HepG2 (cell line): ENCODE data around the gene SLC22A23. TPM values are rescaled to one million over a fixed set of nuclear protein-coding genes. Genes with fewer than 3 reads are reported as not detected.

Experiments used
- ATAD3A ChIP-seq: sonication (generic); formaldehyde crosslinking; IDR thresholded peaks from 2 replicates; pipeline ENCODE4 v1.4.0; 2020; ENCODE audit warnings: missing genetic modification reagents
- FLYWCH1 ChIP-seq: sonication (generic); formaldehyde crosslinking; IDR thresholded peaks from 2 replicates; pipeline ENCODE4 v1.8.1; 2023; ENCODE audit warnings: mild to moderate bottlenecking, missing genetic modification reagents
- FOXK2 ChIP-seq: fragments of 450-650 bp; IDR thresholded peaks from 2 replicates; pipeline ENCODE4 v1.6.1; 2016
- HOXA7 ChIP-seq: sonication (generic); formaldehyde crosslinking; IDR thresholded peaks from 2 replicates; pipeline ENCODE4 v1.8.1; 2022; ENCODE audit warnings: mild to moderate bottlenecking, missing genetic modification reagents, moderate library complexity
- KAT2B ChIP-seq: fragments of 150-350 bp; IDR thresholded peaks from 2 replicates; pipeline ENCODE4 v1.6.1; 2014; ENCODE audit warnings: low read depth, low read length, borderline replicate concordance
- KAT7 ChIP-seq: IDR thresholded peaks from 2 replicates; pipeline ENCODE4 v1.6.1; 2018; ENCODE audit warnings: borderline replicate concordance, missing compliant biosample characterization
- MBNL3 ChIP-seq: fragments of 250-450 bp; sonication (Bioruptor Pico); conservative IDR thresholded peaks from 2 replicates; pipeline ENCODE4 v1.8.0; 2022; ENCODE audit warnings: mild to moderate bottlenecking, inconsistent platforms
- NFE2L1 ChIP-seq: sonication (generic); formaldehyde crosslinking; IDR thresholded peaks from 2 replicates; pipeline ENCODE4 v1.4.0; 2020; ENCODE audit warnings: missing genetic modification reagents, mild to moderate bottlenecking, borderline replicate concordance
- SP5 ChIP-seq: IDR thresholded peaks from 2 replicates; pipeline ENCODE4 v1.6.1; 2016; ENCODE audit warnings: low read depth, borderline replicate concordance
- STAG1 ChIP-seq: sonication (generic); formaldehyde crosslinking; IDR thresholded peaks from 2 replicates; pipeline ENCODE4 v1.4.0; 2020; ENCODE audit warnings: missing genetic modification reagents
- XRCC5 ChIP-seq: fragments of 200-400 bp; formaldehyde crosslinking; optimal IDR thresholded peaks from 2 replicates; pipeline ENCODE3; 2017; ENCODE audit warnings: mild to moderate bottlenecking, low read length
- YY1 ChIP-seq: IDR thresholded peaks from 2 replicates; pipeline ENCODE4 v1.6.1; 2011; ENCODE audit warnings: low read length, low read depth, moderate library complexity, mild to moderate bottlenecking; ENCODE audit not compliant: insufficient read depth, insufficient replicate concordance
- ZSCAN9 ChIP-seq: IDR thresholded peaks from 2 replicates; pipeline ENCODE4 v1.6.1; 2016; ENCODE audit warnings: borderline replicate concordance
- polyA plus RNA-seq, 8 experiments: library from polyadenylated mRNA; depleted of rRNA in 3 of 8; stranded (reverse) in 7 of 8; unstranded in 1 of 8; fragments of >200 nt; fragmentation: Illumina TruSeq in 4 of 8; extraction: Trizol in 4 of 8; gene quantifications; 2 replicates each; pipeline versions ENCODE4 v1.2.1 to v1.2.3, GENCODE V29; 2011 to 2016; ENCODE audit warnings: low read depth in 4 of 8, missing spikeins in 1 of 8, mixed read lengths in 1 of 8; ENCODE audit not compliant: insufficient read depth in 1 of 8
- total RNA-seq, 5 experiments: library from RNA; depleted of rRNA; stranded (reverse); fragments of >200 nt; fragmentation: Illumina TruSeq; extraction: Trizol; gene quantifications; 2 replicates each; pipeline ENCODE4 v1.2.3, GENCODE V29; 2016; ENCODE audit warnings: low read depth in 1 of 5
- TF ChIP-seq, protein P1 (sequence below): sonication (generic); formaldehyde crosslinking; IDR thresholded peaks from 2 replicates; pipeline ENCODE4 v1.4.0; 2020; ENCODE audit warnings: missing genetic modification reagents, borderline replicate concordance
- TF ChIP-seq, protein P2 (sequence below): IDR thresholded peaks from 2 replicates; pipeline ENCODE4 v1.6.1; 2018; ENCODE audit warnings: missing genetic modification reagents
- TF ChIP-seq, protein P3 (sequence below): sonication (generic); formaldehyde crosslinking; IDR thresholded peaks from 2 replicates; pipeline ENCODE4 v1.8.1; 2023; ENCODE audit warnings: mild to moderate bottlenecking, missing genetic modification reagents
- TF ChIP-seq, protein P4 (sequence below): sonication (generic); formaldehyde crosslinking; IDR thresholded peaks from 2 replicates; pipeline ENCODE4 v1.5.1; 2020; ENCODE audit warnings: missing genetic modification reagents, mild to moderate bottlenecking, borderline replicate concordance
- TF ChIP-seq, protein P5 (sequence below): IDR thresholded peaks from 2 replicates; pipeline ENCODE4 v1.6.1; 2016; ENCODE audit warnings: low read depth

The SLC22A23 gene
- total and polyA plus RNA-seq, 2 of the 13 experiments (the other 11 are each of a cell fraction or from before 2014, with no cell fraction given): 11.8 to 17.5 TPM

DNA sequence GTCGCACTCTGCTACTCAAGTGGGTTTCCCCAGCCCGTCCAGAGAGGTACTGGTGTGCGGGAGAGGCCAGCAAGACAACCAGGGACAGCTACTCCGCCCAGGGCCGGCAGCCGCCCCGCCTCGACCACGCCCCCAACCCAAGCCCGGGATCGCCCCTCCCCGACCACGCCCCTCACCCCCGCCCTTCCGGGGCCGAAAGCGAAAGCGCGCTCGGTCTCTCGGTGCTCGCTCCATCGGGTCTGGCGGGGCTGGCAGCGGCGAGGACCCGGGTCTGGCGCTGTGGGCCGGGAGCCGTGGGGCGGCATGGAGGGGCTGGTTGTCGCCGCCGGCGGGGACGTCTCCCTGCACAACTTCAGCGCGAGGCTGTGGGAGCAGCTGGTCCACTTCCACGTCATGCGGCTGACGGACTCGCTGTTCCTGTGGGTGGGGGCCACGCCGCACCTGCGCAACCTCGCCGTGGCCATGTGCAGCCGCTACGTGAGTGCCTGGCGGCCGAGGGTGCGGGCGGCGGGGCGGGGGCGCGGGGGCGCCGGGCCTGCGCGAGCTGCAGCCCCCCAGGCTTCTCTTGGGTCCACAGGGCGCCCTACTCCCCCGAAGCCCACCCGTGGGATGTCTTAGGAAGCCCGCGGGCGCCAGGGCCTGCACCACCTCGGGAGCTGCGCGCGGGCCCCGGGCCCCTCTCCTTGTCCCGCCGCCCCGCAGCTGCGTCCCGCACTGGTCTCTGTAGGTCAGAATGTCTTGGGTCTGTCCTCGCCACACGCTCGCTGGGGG lies 197.9 kb downstream of the SLC22A23 start, which contains the start of gene PSMG4 (continued):
- TF ChIP-seq FLYWCH1 (CRISPR knock-in tag): peak; percentile 76; the same call in 1 of the 2 replicates
- peak; percentile 35; the same call in 1 of the 2 replicates for TF ChIP-seq ATAD3A (CRISPR knock-in tag)
- no peak for TF ChIP-seq HOXA7 (CRISPR knock-in tag)
- TF ChIP-seq, protein P1, sequence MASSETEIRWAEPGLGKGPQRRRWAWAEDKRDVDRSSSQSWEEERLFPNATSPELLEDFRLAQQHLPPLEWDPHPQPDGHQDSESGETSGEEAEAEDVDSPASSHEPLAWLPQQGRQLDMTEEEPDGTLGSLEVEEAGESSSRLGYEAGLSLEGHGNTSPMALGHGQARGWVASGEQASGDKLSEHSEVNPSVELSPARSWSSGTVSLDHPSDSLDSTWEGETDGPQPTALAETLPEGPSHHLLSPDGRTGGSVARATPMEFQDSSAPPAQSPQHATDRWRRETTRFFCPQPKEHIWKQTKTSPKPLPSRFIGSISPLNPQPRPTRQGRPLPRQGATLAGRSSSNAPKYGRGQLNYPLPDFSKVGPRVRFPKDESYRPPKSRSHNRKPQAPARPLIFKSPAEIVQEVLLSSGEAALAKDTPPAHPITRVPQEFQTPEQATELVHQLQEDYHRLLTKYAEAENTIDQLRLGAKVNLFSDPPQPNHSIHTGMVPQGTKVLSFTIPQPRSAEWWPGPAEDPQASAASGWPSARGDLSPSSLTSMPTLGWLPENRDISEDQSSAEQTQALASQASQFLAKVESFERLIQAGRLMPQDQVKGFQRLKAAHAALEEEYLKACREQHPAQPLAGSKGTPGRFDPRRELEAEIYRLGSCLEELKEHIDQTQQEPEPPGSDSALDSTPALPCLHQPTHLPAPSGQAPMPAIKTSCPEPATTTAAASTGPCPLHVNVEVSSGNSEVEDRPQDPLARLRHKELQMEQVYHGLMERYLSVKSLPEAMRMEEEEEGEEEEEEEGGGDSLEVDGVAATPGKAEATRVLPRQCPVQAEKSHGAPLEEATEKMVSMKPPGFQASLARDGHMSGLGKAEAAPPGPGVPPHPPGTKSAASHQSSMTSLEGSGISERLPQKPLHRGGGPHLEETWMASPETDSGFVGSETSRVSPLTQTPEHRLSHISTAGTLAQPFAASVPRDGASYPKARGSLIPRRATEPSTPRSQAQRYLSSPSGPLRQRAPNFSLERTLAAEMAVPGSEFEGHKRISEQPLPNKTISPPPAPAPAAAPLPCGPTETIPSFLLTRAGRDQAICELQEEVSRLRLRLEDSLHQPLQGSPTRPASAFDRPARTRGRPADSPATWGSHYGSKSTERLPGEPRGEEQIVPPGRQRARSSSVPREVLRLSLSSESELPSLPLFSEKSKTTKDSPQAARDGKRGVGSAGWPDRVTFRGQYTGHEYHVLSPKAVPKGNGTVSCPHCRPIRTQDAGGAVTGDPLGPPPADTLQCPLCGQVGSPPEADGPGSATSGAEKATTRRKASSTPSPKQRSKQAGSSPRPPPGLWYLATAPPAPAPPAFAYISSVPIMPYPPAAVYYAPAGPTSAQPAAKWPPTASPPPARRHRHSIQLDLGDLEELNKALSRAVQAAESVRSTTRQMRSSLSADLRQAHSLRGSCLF (CRISPR knock-in tag): no peak
- TF ChIP-seq, protein P2, sequence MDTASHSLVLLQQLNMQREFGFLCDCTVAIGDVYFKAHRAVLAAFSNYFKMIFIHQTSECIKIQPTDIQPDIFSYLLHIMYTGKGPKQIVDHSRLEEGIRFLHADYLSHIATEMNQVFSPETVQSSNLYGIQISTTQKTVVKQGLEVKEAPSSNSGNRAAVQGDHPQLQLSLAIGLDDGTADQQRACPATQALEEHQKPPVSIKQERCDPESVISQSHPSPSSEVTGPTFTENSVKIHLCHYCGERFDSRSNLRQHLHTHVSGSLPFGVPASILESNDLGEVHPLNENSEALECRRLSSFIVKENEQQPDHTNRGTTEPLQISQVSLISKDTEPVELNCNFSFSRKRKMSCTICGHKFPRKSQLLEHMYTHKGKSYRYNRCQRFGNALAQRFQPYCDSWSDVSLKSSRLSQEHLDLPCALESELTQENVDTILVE: peak; percentile 79; the same call in 1 of the 2 replicates
- TF ChIP-seq NFE2L1 (CRISPR knock-in tag): no peak
- TF ChIP-seq KAT7: peak; percentile 99; the same call in 1 of the 2 replicates
- peak; percentile 94 for TF ChIP-seq XRCC5
- TF ChIP-seq, protein P3, sequence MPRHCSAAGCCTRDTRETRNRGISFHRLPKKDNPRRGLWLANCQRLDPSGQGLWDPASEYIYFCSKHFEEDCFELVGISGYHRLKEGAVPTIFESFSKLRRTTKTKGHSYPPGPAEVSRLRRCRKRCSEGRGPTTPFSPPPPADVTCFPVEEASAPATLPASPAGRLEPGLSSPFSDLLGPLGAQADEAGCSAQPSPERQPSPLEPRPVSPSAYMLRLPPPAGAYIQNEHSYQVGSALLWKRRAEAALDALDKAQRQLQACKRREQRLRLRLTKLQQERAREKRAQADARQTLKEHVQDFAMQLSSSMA (CRISPR knock-in tag): peak; percentile 82
- TF ChIP-seq ZSCAN9: peak; percentile 94
- TF ChIP-seq, protein P4, sequence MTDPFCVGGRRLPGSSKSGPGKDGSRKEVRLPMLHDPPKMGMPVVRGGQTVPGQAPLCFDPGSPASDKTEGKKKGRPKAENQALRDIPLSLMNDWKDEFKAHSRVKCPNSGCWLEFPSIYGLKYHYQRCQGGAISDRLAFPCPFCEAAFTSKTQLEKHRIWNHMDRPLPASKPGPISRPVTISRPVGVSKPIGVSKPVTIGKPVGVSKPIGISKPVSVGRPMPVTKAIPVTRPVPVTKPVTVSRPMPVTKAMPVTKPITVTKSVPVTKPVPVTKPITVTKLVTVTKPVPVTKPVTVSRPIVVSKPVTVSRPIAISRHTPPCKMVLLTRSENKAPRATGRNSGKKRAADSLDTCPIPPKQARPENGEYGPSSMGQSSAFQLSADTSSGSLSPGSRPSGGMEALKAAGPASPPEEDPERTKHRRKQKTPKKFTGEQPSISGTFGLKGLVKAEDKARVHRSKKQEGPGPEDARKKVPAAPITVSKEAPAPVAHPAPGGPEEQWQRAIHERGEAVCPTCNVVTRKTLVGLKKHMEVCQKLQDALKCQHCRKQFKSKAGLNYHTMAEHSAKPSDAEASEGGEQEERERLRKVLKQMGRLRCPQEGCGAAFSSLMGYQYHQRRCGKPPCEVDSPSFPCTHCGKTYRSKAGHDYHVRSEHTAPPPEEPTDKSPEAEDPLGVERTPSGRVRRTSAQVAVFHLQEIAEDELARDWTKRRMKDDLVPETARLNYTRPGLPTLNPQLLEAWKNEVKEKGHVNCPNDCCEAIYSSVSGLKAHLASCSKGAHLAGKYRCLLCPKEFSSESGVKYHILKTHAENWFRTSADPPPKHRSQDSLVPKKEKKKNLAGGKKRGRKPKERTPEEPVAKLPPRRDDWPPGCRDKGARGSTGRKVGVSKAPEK (CRISPR knock-in tag): peak; percentile 87; the same call in 1 of the 2 replicates
- TF ChIP-seq YY1: peak; percentile 85
- no peak for TF ChIP-seq KAT2B
- TF ChIP-seq SP5 (CRISPR knock-in tag): peak; percentile 95
- no peak for TF ChIP-seq FOXK2
- no peak for TF ChIP-seq MBNL3 (CRISPR knock-in tag)
- TF ChIP-seq, protein P5, sequence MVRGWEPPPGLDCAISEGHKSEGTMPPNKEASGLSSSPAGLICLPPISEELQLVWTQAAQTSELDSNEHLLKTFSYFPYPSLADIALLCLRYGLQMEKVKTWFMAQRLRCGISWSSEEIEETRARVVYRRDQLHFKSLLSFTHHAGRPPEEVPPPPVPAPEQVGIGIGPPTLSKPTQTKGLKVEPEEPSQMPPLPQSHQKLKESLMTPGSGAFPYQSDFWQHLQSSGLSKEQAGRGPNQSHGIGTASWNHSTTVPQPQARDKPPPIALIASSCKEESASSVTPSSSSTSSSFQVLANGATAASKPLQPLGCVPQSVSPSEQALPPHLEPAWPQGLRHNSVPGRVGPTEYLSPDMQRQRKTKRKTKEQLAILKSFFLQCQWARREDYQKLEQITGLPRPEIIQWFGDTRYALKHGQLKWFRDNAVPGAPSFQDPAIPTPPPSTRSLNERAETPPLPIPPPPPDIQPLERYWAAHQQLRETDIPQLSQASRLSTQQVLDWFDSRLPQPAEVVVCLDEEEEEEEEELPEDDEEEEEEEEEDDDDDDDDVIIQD (CRISPR knock-in tag): peak; percentile 53; the same call in 1 of the 2 replicates
- TF ChIP-seq STAG1 (CRISPR knock-in tag): peak; percentile 30
